HG03108 (cell line): ENCODE measurements around the gene OPCML.

Source experiments
- ATAC-seq: cut with Tn5 transposase; IDR thresholded peaks from one replicate; pipeline ENCODE4 v1.9.1; 2021; ENCODE audit warnings: moderate library complexity; ENCODE audit not compliant: unreplicated experiment

Gene OPCML

GRCh38 chr11:132646890-132647289, 885.4 kb downstream of the OPCML start:
- no peak for ATAC-seq

- no peak for ATAC-seq
Measured at GRCh38 chr11:132644520-132645239, 887.6 kb downstream of the OPCML start.

GRCh38 chr11:132643239-132643638, 889.1 kb downstream of the OPCML start:
- ATAC-seq: no peak

GRCh38 chr11:132640952-132641351, 891.3 kb downstream of the OPCML start:
- no peak for ATAC-seq

- no peak for ATAC-seq
Measured at GRCh38 chr11:132639986-132640385, 892.3 kb downstream of the OPCML start.

GRCh38 chr11:132639403-132639802, 892.9 kb downstream of the OPCML start:
- ATAC-seq: no peak

- ATAC-seq: no peak
Measured at GRCh38 chr11:132638423-132638822, 893.9 kb downstream of the OPCML start.

GRCh38 chr11:132636523-132636922, 895.8 kb downstream of the OPCML start:
- ATAC-seq: no peak

GRCh38 chr11:132632641-132633124, 899.6 kb downstream of the OPCML start:
- no peak for ATAC-seq

- ATAC-seq: no peak
Measured at GRCh38 chr11:132631989-132632388, 900.3 kb downstream of the OPCML start.

- no peak for ATAC-seq
Measured at GRCh38 chr11:132627981-132628380, 904.3 kb downstream of the OPCML start.

- ATAC-seq: no peak
Measured at GRCh38 chr11:132626446-132626845, 905.9 kb downstream of the OPCML start.

- ATAC-seq: no peak
Measured at GRCh38 chr11:132623511-132623910, 908.8 kb downstream of the OPCML start.

GRCh38 chr11:132621976-132622580, 910.2 kb downstream of the OPCML start:
- ATAC-seq: no peak

- ATAC-seq: no peak
Measured at GRCh38 chr11:132620423-132620822, 911.9 kb downstream of the OPCML start.

- no peak for ATAC-seq
Measured at GRCh38 chr11:132610791-132611190, 921.5 kb downstream of the OPCML start.

- no peak for ATAC-seq
Measured at GRCh38 chr11:132610216-132610615, 922.1 kb downstream of the OPCML start.

GRCh38 chr11:132607575-132607974, 924.7 kb downstream of the OPCML start:
- ATAC-seq: no peak

- ATAC-seq: no peak
Measured at GRCh38 chr11:132605825-132606570, 926.3 kb downstream of the OPCML start.

- ATAC-seq: no peak
Measured at GRCh38 chr11:132604431-132604830, 927.9 kb downstream of the OPCML start.

GRCh38 chr11:132601875-132602274, 930.4 kb downstream of the OPCML start:
- ATAC-seq: no peak

- no peak for ATAC-seq
Measured at GRCh38 chr11:132595711-132596134, 936.6 kb downstream of the OPCML start.
